Measurements from ENCODE around the gene TRNT1.

Gene TRNT1

GRCh38 chr3:3126477-3127431 is at the start of gene TRNT1:
TRNT1 (plus strand) TSS chr3:3126940; CDS start chr3:3129041, 2,101 bp downstream.
- DNase-seq = peak; percentile 92

DNA sequence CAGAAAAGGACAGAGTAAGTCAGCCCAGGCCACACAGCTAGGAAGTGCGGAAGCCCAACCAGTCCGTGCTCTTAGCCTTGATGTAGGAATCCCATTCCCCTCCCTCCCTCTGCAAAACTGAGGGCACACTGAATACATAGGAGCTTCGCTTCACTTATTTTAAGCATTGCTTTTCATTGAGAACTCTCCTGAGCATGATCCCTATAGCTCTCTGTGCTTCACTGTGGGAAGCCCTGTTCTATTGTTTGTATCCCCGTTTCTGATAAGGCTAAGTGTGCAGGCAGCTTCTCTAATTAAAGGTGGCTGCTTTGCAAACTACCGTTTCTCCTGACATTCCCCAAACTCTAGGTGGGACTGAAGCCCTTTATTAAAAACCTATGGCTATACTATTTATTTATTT is 46.4 kb upstream of the TRNT1 start:
- DNase-seq = peak; percentile 79

DNA sequence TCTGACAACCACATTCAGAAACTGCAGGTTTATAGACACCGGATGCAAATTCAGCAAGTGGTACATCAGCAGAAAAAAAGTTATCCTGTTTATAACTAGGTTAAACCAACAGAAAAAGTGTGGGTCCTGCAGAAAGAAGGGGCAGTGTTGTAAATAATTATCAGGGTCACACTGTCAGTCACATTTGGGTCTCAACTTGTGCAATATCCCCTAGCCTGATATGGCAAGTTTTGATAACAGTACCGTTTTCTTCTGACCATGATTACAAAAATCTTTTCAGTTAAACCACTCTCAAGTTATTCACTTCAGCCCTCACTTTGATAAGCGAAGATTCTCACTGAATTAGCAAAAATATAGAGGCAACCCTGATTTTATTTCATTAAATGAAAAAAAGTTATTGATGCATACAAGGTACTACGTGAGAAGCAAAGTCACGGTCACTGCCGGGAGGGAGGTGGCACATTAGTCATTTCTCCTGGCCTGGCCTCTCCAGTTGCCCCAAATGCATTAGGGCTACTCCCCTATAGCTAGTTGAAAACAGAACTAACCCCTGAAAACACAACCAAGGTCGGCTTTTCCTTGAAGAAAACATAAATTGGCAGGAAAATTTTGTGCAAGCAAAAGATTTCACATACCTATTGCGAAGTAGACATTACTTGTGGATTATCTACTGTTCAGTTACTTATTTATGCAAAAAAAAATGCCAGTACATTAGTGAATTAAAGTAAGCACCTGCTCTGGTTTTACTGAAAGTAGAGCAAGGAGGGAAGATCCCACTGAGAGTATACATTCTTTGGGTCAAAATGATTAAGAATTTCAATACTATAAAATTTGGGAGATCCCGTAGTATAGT is 45.1 kb upstream of the TRNT1 start:
- DNase-seq = no peak

DNA sequence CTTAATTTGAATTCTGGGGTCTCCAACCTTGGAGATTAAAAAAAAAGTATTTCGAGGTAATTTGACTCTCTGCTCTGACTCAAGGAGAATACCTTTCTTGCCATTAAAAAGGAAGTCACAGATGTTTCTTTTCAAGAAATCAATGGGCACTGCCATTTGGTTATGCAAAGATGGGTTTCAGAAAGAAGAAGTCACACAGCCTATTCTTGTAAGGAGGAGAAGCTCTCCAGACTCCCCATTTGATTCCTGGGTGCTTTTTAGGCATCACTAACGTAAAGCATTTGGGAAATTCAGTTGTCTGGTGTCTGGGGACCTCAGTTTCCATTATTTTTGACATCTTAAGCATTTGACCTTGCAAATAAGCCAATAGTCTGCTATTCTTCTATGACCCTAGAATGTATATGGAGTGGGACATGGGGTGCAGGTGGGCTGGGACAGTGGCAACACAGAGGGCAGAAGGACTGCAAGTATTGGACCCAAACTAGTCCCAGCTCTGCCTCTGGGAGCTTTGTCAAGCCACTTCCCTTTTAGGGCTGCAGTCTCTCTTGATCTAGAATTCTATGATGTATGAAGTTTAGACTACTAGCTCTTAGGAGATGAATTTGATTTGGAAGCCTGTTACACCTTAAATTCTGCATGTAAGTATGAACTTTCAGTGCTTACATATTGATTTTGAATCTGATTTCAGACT is 44.4 kb upstream of the TRNT1 start:
- DNase-seq = no peak

- DNase-seq = peak; percentile 48
Observed at GRCh38 chr3:3084890-3085289, 41.9 kb upstream of the TRNT1 start.

- DNase-seq = no peak
Observed at GRCh38 chr3:3085782-3086181, 41.0 kb upstream of the TRNT1 start.

- no peak for DNase-seq
Observed at GRCh38 chr3:3086239-3086638, 40.5 kb upstream of the TRNT1 start.

DNA sequence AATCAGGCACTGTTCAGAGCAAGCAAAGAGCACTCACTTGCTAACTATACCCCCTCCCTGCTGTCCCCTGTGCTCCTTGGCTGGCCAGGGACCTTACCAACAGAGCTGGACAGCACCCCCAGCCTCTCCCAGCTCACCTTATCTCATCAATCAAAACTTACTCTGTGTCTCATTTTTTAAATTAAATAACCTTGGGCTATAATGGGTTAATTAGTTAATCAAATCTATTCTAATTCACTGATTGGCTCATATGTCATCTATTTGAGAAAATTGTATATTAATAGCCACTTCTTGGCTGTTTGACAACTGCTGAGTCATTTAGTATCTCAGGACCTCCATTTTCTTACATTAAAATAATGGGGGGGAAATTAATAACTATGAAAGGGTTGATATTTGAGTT is 39.5 kb upstream of the TRNT1 start:
- DNase-seq = no peak

GRCh38 chr3:3087716-3088465 is 38.8 kb upstream of the TRNT1 start:
- DNase-seq = no peak

DNA sequence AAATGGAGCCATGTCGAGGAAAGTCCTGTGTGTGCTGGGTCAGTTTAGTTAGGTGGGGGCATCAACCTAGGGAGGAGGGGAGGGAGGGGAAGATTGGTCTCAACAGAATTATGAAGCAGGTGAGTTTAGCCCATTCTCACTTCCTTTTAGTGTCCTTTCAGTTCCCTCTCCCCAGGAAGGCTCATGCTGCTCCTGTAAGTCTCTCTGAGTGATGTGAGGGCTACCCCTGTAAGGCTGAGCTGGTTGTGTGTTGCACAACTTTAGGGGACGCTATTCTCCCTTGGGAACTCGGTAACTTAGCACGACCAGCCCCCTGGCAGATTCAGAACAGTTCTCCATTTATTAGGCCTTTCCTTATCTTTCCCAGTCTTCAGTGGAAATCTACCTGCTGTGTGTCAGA is 37.7 kb upstream of the TRNT1 start:
- no peak for DNase-seq

DNA sequence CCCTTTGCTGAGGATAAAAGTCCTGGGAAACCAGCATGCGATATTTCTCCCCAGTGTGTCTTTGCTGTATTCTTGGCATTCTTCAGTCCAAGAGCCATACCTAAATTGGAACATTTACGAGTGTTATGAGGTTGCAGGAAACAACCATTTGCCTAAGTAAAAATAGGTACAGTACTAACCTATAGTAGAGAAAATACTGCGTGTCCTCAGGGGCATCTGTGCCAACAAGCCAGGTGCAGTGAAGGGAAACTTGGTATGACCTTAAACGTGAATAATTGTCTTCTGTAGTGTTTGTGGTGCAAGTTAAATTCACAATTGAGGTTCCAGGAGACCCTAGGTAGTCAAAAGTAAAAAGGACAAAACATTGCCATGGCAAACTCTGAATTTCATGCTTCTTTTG is 28.8 kb upstream of the TRNT1 start:
- DNase-seq = no peak

DNA sequence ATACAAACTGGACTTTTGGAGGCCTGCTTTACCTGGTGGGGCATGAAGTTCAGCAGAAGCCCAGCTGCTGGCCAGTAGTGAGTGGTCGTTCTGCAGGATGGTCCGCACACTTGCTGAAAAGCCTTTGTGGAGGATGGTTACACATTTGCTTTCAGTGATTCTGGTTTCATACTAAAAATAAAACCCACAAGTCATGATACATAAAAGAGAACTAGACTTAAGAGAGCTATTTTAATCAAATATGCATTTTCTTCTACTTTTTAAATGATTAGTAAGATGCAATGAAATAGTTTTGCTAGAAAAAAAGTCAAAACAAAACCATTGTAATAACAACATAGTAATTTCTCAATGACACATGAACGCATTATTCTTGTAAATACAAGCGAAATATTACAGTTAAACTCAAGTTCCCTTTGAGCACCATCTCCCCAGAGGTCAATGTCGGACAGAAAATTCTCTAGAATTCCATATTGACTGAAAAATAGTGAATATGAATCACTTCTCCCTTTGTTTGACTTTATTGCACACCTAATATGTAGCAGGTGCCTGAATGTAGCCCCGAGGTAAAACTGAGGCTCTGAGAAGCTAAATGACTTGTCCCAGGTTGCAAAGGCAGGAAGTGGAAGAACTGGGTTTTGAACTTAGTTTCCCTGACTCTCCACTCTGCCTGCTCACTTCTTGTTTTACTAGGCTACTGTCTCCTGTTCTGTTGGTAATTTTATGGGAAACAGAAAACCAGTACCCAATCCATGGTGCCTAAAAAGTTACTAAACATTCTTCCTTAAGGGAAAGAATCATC is 24.9 kb upstream of the TRNT1 start:
- DNase-seq = no peak

GRCh38 chr3:3102751-3103150 is 24.0 kb upstream of the TRNT1 start:
- DNase-seq = no peak

- DNase-seq = no peak
Observed at GRCh38 chr3:3105246-3105645, 21.5 kb upstream of the TRNT1 start.

DNA sequence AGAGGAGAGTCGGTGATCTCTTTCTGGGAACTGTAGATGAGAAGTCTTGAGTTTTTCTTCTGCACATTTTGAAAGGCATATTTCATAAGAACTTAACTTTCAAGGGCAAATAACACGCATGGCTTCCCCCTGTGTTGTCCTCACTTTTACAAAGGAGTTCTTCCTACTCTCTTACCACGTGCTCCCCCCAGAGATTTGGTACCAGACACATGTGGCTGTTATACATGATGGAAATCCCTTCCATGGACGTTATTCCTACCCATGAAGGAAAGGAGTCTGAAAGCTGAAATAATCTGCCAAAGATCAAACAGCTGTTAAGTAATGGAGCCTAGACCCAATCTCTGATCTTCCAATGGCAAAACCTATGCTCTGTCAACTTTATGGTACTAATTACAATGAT is 20.9 kb upstream of the TRNT1 start:
- DNase-seq = no peak

- no peak for DNase-seq
Observed at GRCh38 chr3:3107181-3107580, 19.6 kb upstream of the TRNT1 start.

DNA sequence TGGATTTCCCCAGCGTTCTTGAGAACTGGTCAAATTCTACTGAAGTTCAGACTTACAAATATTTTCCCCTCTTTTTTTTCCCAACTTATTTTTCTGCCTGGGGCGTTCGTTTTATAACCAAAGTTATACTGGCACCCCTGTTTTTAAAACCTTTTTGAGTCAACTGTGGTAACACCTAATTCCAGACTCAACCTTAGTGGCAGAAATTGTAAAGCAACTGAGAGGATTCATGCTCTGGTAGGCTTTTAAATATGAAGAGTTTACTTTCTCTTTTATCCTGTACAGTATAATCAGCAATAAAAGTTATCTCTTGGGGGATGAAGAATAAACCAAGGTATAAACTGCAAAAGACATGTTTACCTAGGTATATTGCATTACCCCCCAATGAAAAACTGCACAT is 18.9 kb upstream of the TRNT1 start:
- DNase-seq = no peak

- DNase-seq = peak; percentile 18
Observed at GRCh38 chr3:3109407-3110298, 17.1 kb upstream of the TRNT1 start.

DNA sequence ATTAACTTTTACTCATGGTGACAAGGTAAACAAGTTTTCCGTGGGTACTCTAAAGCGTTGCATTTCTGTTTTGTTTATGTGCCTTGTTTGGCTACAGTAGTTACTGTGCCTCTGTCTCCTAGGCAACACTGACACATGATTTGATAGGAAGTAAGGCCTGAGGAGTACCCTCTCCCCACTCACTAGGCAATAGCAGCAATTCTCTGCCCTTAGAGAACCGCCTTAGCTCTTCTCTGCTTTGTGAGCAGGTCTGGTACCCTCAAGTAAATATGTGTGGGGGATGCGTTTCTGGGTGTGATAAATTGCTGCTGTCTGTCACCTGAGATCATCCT is 16.5 kb upstream of the TRNT1 start, which contains the start of gene IL5RA:
Gene IL5RA (minus strand): TSS at position 76 of the 332 bp plus-strand sequence. CDS start 5,390 bp downstream, outside the sequence.
- DNase-seq = peak; percentile 53

DNA sequence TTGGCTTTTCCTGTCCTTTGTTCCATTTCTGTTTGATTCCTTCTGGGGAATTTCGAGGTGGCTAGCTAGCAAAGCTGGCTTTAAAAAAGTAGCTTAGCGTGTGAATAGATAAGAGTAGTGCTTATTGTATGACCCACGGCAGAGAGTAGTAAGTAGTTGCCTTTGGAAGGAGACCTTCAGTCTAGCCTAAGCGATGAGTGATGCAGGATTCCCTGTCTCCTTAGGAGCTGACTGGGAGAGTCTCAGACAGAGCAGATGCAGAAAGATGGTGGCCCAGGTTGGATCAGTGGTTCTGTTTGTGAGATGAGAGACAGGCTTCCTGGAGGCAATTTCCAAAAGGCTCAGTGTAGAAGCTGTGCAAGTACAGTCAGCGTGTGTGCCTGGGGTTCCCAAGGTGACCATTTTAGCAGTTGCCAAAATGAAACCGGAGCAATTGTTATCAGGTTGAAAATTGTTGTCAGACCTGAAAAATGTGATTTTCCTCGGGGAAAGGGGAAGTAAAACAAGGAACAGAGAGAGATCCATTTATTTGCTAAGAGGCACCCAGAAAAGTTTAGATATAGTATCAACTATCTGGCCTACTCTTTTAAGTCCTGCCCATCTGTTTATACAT is 15.9 kb upstream of the TRNT1 start:
- peak; percentile 32 for DNase-seq
